ENCODE measurements around the gene MYO10. TPM values are rescaled to one million over a fixed set of nuclear protein-coding genes. Genes with fewer than 3 reads are reported as not detected.

Gene MYO10
- total and polyA plus RNA-seq, 4 donors: 4.8 to 19.8 (median 11.5) TPM

DNA sequence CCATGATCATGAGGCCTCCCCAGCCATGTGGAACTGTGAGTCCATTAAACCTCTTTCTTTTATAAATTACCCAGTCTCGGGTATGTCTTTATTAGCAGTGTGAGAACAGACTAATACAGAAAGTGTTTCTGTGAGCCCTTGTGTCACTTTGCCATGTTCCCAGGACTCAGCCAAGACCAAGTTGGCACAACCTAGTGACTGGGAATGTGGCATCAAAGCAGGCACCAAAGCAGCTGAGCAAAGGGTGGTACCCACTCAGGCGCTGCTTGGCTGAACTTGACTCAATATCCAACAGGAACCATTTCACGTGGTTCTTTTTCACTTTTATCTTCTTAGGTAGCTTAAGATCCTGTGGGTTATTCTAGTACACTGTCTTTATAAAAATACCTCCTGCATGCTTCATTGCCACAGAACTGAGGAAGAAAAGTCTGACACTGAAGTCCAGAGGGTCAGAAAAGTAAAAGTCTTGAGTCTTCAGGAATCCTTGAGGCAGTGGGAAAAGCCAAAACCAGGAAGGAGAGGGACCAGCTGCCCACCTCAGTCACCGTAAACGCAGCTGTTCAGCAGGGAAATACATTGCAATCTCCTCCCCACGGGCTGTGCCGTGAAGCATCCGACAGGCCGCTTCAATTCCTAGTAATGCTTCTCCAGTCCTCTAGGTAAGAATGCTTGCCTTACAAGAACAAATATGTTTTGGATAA is 228.8 kb downstream of the MYO10 start:
- 85 to 88% methylated on average over 9 of the region's 9 CpGs for WGBS, 2 donors
- DNase-seq (no peak), ATAC-seq (ENCODE audit: low FRiP score) (no peak)
- Histone ChIP-seq H3K4me1 (ENCODE audit: control insufficient read depth in 1 of 2, insufficient read depth in 2 of 2, low read length in 2 of 2) (peaks cover 0 to 2% of the 10 kb centered on the region in 2 donors), H3K4me3 (ENCODE audit: low read length in 2 of 2) (no peak overlapping the region), H3K36me3 (ENCODE audit: control insufficient read depth in 1 of 2, insufficient read depth in 2 of 2, low read length in 1 of 2) (peaks cover 0 to 3% of the 10 kb centered on the region in 2 donors), H3K9me3 (ENCODE audit: control insufficient read depth, low read length) (no peaks in the 10 kb centered on the region), H3K27me3 (ENCODE audit: control insufficient read depth in 1 of 2, insufficient read depth in 2 of 2, low read length in 1 of 2) (no peaks in the 10 kb centered on the region), H3K27ac (ENCODE audit: low read depth in 1 of 2, low read length in 2 of 2) (no peak overlapping the region)
- intact Hi-C loops (cut with DNase I): no loop called here

DNA sequence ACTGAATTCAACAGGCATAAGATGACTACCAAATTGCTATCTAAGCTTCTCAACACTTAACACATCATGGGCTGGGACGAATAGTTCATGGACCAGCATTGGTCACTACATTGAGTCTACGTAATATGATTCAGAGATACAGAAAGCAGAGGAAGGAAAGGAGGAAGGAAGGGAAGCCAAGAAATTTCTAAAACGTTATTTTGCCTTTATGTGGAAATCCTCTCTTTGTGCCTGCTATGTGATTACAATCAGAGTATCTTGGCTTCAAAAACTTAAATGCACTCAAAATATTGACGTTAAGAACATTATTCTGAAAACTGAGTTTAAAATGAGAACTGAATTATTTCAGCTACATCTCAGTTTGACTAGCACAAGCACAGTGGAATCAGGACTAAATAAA is 231.1 kb downstream of the MYO10 start:
- H3K27me3 ChIP-seq (ENCODE audit: control insufficient read depth in 1 of 2, insufficient read depth in 2 of 2, low read length in 1 of 2): no peaks in the 10 kb centered on the region
- H3K4me1 ChIP-seq (ENCODE audit: control insufficient read depth in 1 of 2, insufficient read depth in 2 of 2, low read length in 2 of 2): no peaks in the 10 kb centered on the region
- no peak for DNase-seq
- no peak overlapping the region for H3K27ac ChIP-seq (ENCODE audit: low read depth in 1 of 2, low read length in 2 of 2)
- H3K4me3 ChIP-seq (ENCODE audit: low read length in 2 of 2): no peak overlapping the region
- WGBS, 2 donors: 47 to 55% methylated on average over 4 of the region's 4 CpGs
- no peaks in the 10 kb centered on the region for H3K36me3 ChIP-seq (ENCODE audit: control insufficient read depth in 1 of 2, insufficient read depth in 2 of 2, low read length in 1 of 2)
- H3K9me3 ChIP-seq (ENCODE audit: control insufficient read depth, low read length): no peaks in the 10 kb centered on the region
- ATAC-seq (ENCODE audit: low FRiP score): no peak
- intact Hi-C loops (cut with DNase I): no loop called here

DNA sequence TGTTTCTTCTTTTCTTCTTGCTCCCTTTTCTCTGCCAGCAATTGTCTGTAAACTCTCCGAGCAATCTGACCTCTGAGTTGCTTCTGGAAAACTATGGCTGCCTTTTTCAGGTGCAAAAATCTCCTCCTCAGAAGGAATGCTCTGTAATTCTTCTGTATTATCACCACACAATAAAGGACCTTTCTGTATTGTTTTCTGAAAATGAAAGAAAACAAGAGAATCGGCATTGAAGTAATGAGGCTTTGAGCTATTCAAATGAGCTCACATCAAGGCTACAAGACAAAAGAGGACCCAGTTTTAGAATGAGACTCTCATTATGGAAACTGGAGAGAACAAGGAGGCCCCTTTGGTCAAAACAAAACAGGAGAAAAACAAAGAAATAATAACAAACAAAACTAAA is 233.1 kb downstream of the MYO10 start:
- ATAC-seq (ENCODE audit: low FRiP score) (no peak), DNase-seq (no peak)
- H3K27me3 ChIP-seq (ENCODE audit: control insufficient read depth in 1 of 2, insufficient read depth in 2 of 2, low read length in 1 of 2): no peaks in the 10 kb centered on the region
- WGBS, 2 donors: 82 to 85% methylated on average over 2 of the region's 2 CpGs
- no peaks in the 10 kb centered on the region for H3K36me3 ChIP-seq (ENCODE audit: control insufficient read depth in 1 of 2, insufficient read depth in 2 of 2, low read length in 1 of 2)
- H3K4me3 ChIP-seq (ENCODE audit: low read length in 2 of 2): no peak overlapping the region
- H3K9me3 ChIP-seq (ENCODE audit: control insufficient read depth, low read length): no peaks in the 10 kb centered on the region
- intact Hi-C loops (cut with DNase I): no loop called here
- H3K4me1 ChIP-seq (ENCODE audit: control insufficient read depth in 1 of 2, insufficient read depth in 2 of 2, low read length in 2 of 2): no peaks in the 10 kb centered on the region
- no peak overlapping the region for H3K27ac ChIP-seq (ENCODE audit: low read depth in 1 of 2, low read length in 2 of 2)

DNA sequence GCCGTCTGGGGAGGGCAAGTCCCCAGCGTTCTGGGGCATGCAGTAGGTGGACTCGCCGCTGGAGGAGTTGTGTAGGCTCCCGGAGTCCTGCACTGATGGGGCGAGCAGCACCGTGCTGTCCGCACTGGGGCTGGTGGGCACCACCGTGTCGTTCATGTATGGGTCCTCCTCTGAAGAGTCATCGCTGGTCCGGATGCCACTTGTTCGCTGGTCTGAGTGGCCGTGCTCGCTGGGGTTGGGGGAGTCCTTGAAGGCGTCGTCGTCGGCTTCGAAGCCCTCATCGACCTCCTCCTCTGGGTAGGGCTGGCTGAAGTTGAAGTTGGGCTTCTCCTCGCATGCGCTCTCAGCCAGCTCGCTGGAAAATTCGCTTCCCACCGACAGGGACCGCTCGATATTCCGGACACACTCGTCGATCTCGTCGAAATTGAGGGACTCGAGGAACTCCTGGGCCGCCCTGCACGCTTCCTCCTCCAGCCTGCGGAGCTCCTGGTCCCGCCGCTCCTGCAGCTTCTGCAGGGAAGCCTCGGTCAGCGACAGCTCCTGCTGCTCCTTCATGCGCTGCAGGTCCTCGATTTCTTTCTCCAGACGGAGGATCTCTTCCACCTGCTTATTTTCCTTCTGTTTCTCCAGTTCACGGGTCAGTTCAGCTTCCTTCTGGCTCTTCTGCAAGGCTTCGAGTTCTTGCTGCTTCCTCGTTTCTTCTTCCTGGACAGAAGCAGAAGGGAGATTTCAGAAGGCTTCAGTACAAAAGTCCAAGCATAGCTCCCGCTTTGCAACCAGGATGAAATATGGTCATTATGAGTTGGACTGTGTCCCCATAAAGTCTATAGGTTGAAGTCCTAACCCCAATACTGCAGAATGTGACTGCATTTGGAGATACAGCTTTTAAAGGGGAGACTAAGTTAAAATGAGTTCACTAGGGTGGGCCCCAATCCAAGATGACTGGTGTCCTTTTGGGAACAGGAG is 234.7 kb downstream of the MYO10 start:
- ATAC-seq (ENCODE audit: low FRiP score) (peak; percentile 33), DNase-seq (no peak)
- H3K9me3 ChIP-seq (ENCODE audit: control insufficient read depth, low read length): no peaks in the 10 kb centered on the region
- no peak overlapping the region for H3K4me3 ChIP-seq (ENCODE audit: low read length in 2 of 2)
- no peaks in the 10 kb centered on the region for H3K27me3 ChIP-seq (ENCODE audit: control insufficient read depth in 1 of 2, insufficient read depth in 2 of 2, low read length in 1 of 2)
- WGBS, 2 donors: 95% methylated on average over 48 of the region's 48 CpGs
- intact Hi-C loops (cut with DNase I): no loop called here
- no peaks in the 10 kb centered on the region for H3K36me3 ChIP-seq (ENCODE audit: control insufficient read depth in 1 of 2, insufficient read depth in 2 of 2, low read length in 1 of 2)
- H3K27ac ChIP-seq (ENCODE audit: low read depth in 1 of 2, low read length in 2 of 2): no peak overlapping the region
- no peaks in the 10 kb centered on the region for H3K4me1 ChIP-seq (ENCODE audit: control insufficient read depth in 1 of 2, insufficient read depth in 2 of 2, low read length in 2 of 2)

DNA sequence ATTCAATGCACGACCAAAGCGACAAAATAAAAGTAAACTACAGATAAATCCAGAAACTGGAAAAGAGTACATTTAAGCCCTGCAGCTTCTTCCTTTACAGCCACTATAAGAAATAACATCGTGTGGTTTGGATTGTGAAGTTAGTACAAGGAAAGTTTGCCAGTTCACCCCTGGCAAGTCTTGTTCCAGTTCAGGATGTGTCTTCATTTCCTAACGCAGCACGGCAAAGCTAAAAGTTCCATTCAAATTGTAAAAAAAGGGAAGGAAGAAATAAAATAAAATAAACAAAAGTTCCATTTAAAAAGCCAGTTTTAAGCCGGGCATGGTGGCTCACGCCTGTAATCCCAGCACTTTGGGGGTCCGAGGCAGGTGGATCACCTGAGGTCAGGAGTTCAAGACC is 236.0 kb downstream of the MYO10 start:
- intact Hi-C loops (cut with DNase I): no loop called here
- ATAC-seq (ENCODE audit: low FRiP score): no peak

DNA sequence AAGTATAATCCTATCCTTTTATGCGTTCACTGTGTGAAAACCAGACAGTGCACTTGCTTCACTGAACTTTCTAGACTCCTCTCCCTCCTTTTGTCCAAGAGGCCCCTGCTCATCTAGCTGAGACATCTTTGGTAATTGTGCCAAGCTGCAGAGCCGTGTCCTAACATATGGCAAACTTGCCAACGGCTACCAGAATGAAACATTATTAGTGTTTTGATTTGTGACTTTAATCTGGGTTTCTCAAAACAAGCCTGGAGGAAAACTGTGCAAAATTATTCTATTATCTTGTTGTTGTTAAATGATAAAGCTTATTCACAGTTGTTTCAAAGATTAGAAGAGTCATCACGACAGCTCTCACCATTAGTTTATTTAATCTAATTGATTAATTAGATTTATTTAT is 240.3 kb downstream of the MYO10 start:
- intact Hi-C loops (cut with DNase I): no loop called here
- Histone ChIP-seq H3K36me3 (ENCODE audit: control insufficient read depth in 1 of 2, insufficient read depth in 2 of 2, low read length in 1 of 2) (peaks cover 0 to 2% of the 10 kb centered on the region in 2 donors), H3K27me3 (ENCODE audit: control insufficient read depth in 1 of 2, insufficient read depth in 2 of 2, low read length in 1 of 2) (no peaks in the 10 kb centered on the region), H3K4me3 (ENCODE audit: low read length in 2 of 2) (no peak overlapping the region), H3K27ac (ENCODE audit: low read depth in 1 of 2, low read length in 2 of 2) (no peak overlapping the region), H3K9me3 (ENCODE audit: control insufficient read depth, low read length) (no peaks in the 10 kb centered on the region), H3K4me1 (ENCODE audit: control insufficient read depth in 1 of 2, insufficient read depth in 2 of 2, low read length in 2 of 2) (no peaks in the 10 kb centered on the region)
- ATAC-seq (ENCODE audit: low FRiP score): no peak
- 30 to 41% methylated on average over 4 of the region's 4 CpGs for WGBS, 2 donors
- DNase-seq: no peak

More for the DNA sequence above, 236.0 kb downstream of the MYO10 start:
- Histone ChIP-seq H3K36me3 (ENCODE audit: control insufficient read depth in 1 of 2, insufficient read depth in 2 of 2, low read length in 1 of 2) (no peaks in the 10 kb centered on the region), H3K27me3 (ENCODE audit: control insufficient read depth in 1 of 2, insufficient read depth in 2 of 2, low read length in 1 of 2) (no peaks in the 10 kb centered on the region), H3K4me3 (ENCODE audit: low read length in 2 of 2) (no peak overlapping the region), H3K27ac (ENCODE audit: low read depth in 1 of 2, low read length in 2 of 2) (no peak overlapping the region), H3K4me1 (ENCODE audit: control insufficient read depth in 1 of 2, insufficient read depth in 2 of 2, low read length in 2 of 2) (no peaks in the 10 kb centered on the region), H3K9me3 (ENCODE audit: control insufficient read depth, low read length) (no peaks in the 10 kb centered on the region)
- DNase-seq: no peak
- WGBS, 2 donors: 79 to 82% methylated on average over 8 of the region's 8 CpGs

DNA sequence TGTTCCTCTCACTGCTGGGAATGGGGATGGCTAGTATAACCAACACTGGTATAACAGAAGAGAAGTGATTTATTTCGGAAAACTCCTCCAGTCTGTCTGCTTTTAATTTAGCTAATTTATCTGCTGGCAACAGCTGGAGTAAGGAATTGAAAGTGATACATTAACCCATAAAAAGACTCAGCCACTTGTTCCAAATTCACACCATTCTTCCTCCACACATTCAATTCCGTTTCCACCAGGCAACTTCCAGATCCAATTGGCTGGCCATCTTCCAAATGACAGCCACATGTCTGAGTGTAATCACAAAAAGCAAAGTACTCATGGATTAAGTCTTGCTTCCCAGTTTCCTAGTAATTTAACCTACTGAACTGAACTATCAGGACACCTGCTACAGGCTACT is 242.2 kb downstream of the MYO10 start:
- Histone ChIP-seq H3K27ac (ENCODE audit: low read depth in 1 of 2, low read length in 2 of 2) (no peak overlapping the region), H3K9me3 (ENCODE audit: control insufficient read depth, low read length) (no peaks in the 10 kb centered on the region), H3K4me1 (ENCODE audit: control insufficient read depth in 1 of 2, insufficient read depth in 2 of 2, low read length in 2 of 2) (no peaks in the 10 kb centered on the region), H3K4me3 (ENCODE audit: low read length in 2 of 2) (no peak overlapping the region), H3K27me3 (ENCODE audit: control insufficient read depth in 1 of 2, insufficient read depth in 2 of 2, low read length in 1 of 2) (no peaks in the 10 kb centered on the region), H3K36me3 (ENCODE audit: control insufficient read depth in 1 of 2, insufficient read depth in 2 of 2, low read length in 1 of 2) (peaks cover 0 to 5% of the 10 kb centered on the region in 2 donors)
- 70 to 76% methylated on average over 2 of the region's 2 CpGs for WGBS, 2 donors
- DNase-seq (no peak), ATAC-seq (ENCODE audit: low FRiP score) (no peak)
- intact Hi-C loops (cut with DNase I): no loop called here

DNA sequence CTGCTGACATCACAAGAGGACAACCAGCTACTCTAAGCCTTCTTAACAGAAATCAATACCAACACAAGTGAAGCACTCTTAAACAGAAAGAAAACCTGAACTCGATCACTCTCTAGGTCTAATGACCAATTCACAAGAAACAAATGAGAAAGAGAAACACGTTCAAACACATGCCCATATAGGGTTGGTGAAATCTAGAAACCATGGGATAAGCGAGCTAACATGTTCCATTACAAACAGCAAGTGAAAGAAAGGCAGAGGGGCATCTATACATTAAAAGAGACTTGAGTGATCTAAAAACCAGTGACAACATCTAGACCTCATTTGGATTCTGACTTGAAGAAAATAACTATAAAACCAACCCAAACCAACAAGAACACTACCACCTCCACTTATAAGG is 244.4 kb downstream of the MYO10 start:
- no peaks in the 10 kb centered on the region for H3K4me1 ChIP-seq (ENCODE audit: control insufficient read depth in 1 of 2, insufficient read depth in 2 of 2, low read length in 2 of 2)
- H3K27ac ChIP-seq (ENCODE audit: low read depth in 1 of 2, low read length in 2 of 2): no peak overlapping the region
- intact Hi-C loops (cut with DNase I): no loop called here
- no peaks in the 10 kb centered on the region for H3K9me3 ChIP-seq (ENCODE audit: control insufficient read depth, low read length)
- no peaks in the 10 kb centered on the region for H3K27me3 ChIP-seq (ENCODE audit: control insufficient read depth in 1 of 2, insufficient read depth in 2 of 2, low read length in 1 of 2)
- DNase-seq (no peak), ATAC-seq (ENCODE audit: low FRiP score) (no peak)
- WGBS, 2 donors: 87 to 89% methylated on average over 3 of the region's 3 CpGs
- no peak overlapping the region for H3K4me3 ChIP-seq (ENCODE audit: low read length in 2 of 2)
- H3K36me3 ChIP-seq (ENCODE audit: control insufficient read depth in 1 of 2, insufficient read depth in 2 of 2, low read length in 1 of 2): peaks cover 0 to 5% of the 10 kb centered on the region in 2 donors

Data from aorta (tissue), 5 donors.